Brain microvascular endothelial cell (primary cell): ENCODE measurements around the gene SMARCD3.
A peak's percentile ranks its signal among the peaks of the same experiment; 100 is the strongest.

Experiments used
- DNase-seq: peaks from one replicate; pipeline ENCODE4 v3.0.0-alpha.2; 2020
- H3K27ac ChIP-seq: fragments of 250-450 bp; sonication (Bioruptor Pico); 2 replicates; pipeline ENCODE4 v1.5.1; 2020; ENCODE audit warnings: mild to moderate bottlenecking, moderate library complexity
- H3K27me3 ChIP-seq: fragments of 250-450 bp; sonication (Bioruptor Pico); replicated peaks from 2 replicates; pipeline ENCODE4 v1.5.1; 2020; ENCODE audit warnings: mild to moderate bottlenecking
- H3K36me3 ChIP-seq: fragments of 250-450 bp; sonication (Bioruptor Pico); replicated peaks from 2 replicates; pipeline ENCODE4 v1.5.1; 2020; ENCODE audit warnings: mild to moderate bottlenecking
- H3K4me3 ChIP-seq: 2 replicates; pipeline ENCODE4 v1.5.1; 2011; ENCODE audit warnings: low read depth, mild to moderate bottlenecking, control low read depth, low read length, moderate library complexity
- in situ Hi-C: cut with HindIII; loops from 2 replicates; pipeline ENCODE4 v1.10.0; 2017; ENCODE audit warnings: low sequenced_read_pairs, low pct_ligation_motif_present
- TF ChIP-seq, protein P1 (sequence below): IDR thresholded peaks from 2 replicates; pipeline ENCODE4 v1.5.1; 2011; ENCODE audit warnings: low read depth, mild to moderate bottlenecking, moderate library complexity, low read length, control low read depth, inconsistent platforms; ENCODE audit errors: missing control alignments

Gene SMARCD3

GRCh38 chr7:151218170-151218569 lies 30.3 kb downstream of the SMARCD3 start:
- in situ Hi-C loops, result no loop called here
- H3K27me3 ChIP-seq, result no peaks in the 10 kb centered on the region
- TF ChIP-seq, protein P1, sequence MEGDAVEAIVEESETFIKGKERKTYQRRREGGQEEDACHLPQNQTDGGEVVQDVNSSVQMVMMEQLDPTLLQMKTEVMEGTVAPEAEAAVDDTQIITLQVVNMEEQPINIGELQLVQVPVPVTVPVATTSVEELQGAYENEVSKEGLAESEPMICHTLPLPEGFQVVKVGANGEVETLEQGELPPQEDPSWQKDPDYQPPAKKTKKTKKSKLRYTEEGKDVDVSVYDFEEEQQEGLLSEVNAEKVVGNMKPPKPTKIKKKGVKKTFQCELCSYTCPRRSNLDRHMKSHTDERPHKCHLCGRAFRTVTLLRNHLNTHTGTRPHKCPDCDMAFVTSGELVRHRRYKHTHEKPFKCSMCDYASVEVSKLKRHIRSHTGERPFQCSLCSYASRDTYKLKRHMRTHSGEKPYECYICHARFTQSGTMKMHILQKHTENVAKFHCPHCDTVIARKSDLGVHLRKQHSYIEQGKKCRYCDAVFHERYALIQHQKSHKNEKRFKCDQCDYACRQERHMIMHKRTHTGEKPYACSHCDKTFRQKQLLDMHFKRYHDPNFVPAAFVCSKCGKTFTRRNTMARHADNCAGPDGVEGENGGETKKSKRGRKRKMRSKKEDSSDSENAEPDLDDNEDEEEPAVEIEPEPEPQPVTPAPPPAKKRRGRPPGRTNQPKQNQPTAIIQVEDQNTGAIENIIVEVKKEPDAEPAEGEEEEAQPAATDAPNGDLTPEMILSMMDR, result no peak
- peaks cover 77% of the 10 kb centered on the region for H3K36me3 ChIP-seq
- no peak overlapping the region for H3K4me3 ChIP-seq
- H3K27ac ChIP-seq, result no peak overlapping the region
- DNase-seq, result no peak

- H3K27me3 ChIP-seq, result no peaks in the 10 kb centered on the region
- in situ Hi-C loops, result no loop called here
- TF ChIP-seq, protein P1, result no peak
- DNase-seq, result no peak
- H3K4me3 ChIP-seq, result no peak overlapping the region
- no peak overlapping the region for H3K27ac ChIP-seq
- H3K36me3 ChIP-seq, result peaks cover 63% of the 10 kb centered on the region
Measured at GRCh38 chr7:151215396-151215795, 33.1 kb downstream of the SMARCD3 start.

DNA sequence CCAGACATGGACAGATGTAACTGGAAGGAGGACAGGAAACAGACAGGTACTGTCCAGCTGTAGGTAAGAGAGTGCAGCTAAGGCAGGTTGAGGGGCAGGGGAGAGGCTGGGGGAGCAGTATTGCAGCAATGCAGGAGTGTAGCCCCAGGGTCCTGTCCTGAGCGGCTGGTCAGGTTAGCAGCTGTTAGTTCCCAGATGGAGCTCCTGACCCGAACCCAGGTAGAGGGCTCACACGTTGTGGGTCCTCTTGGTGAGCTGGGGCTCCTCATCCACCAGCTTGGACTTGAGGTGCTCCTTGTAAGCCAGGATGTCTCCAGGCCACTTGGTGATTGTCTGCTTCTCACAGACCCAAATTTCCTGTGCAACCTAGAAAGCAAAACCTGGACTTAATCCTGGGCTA lies 34.7 kb downstream of the SMARCD3 start:
- TF ChIP-seq, protein P1, result no peak
- no peak for DNase-seq
- in situ Hi-C loops, result no loop called here
- Histone ChIP-seq H3K27me3 (no peaks in the 10 kb centered on the region), H3K4me3 (no peak overlapping the region), H3K27ac (no peak overlapping the region), H3K36me3 (peaks cover 50% of the 10 kb centered on the region)

- in situ Hi-C loops, result no loop called here
- TF ChIP-seq, protein P1, result no peak
- DNase-seq, result no peak
- H3K27me3 ChIP-seq, result no peaks in the 10 kb centered on the region
- no peak overlapping the region for H3K4me3 ChIP-seq
- peaks cover 41% of the 10 kb centered on the region for H3K36me3 ChIP-seq
- H3K27ac ChIP-seq, result no peak overlapping the region
Measured at GRCh38 chr7:151212626-151213025, 35.9 kb downstream of the SMARCD3 start.

- TF ChIP-seq, protein P1, result peak; percentile 3
- no peak for DNase-seq
- H3K4me3 ChIP-seq, result no peak overlapping the region
- H3K27me3 ChIP-seq, result no peaks in the 10 kb centered on the region
- in situ Hi-C loops, result no loop called here
- no peak overlapping the region for H3K27ac ChIP-seq
- peaks cover 30% of the 10 kb centered on the region for H3K36me3 ChIP-seq
Measured at GRCh38 chr7:151211155-151211772, 37.2 kb downstream of the SMARCD3 start.
